ENCODE data around the gene PATL2.
"Not testable (repeated sequence)": the region's sequence is repeated elsewhere in the genome, so short reads cannot be mapped to it uniquely, and the experiment has no call there.

Gene PATL2

GRCh38 chr15:44662478-44663409, 48.4 kb downstream of the PATL2 start:
- DNase-seq (ENCODE audit: low spot score in 2 of 2), result peak; percentile 60 to 82
- Histone ChIP-seq H3K36me3 (replicated peaks) (peaks cover 13% of the 10 kb centered on the region), H3K27me3 (ENCODE audit: low read depth) (no peaks in the 10 kb centered on the region), H3K4me3 (peak overlapping the region; percentile 91), H3K4me1 (peaks cover 9% of the 10 kb centered on the region), H3K9me3 (no peaks in the 10 kb centered on the region)
- in situ Hi-C loops (cut with MboI; ENCODE audit: low sequenced_read_pairs), result no loop called here

DNA sequence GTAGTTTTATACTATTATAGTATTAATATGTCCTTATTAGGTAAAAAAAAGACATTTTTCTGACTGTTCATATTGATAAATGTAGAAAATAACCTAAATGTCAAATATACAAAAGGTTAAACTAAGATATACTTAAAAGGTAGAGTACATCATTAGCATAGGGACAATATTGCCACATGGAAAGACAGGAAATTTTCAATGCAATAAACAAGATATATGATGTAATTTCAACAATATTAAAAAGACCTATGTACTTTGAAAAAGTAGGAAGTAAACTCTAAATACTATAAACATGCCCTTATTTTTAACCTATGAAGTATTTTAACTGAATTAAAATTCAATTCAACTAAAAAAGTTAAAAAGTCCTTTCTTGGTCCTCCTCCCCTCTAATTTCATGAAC, 49.5 kb downstream of the PATL2 start:
- H3K36me3 ChIP-seq (replicated peaks), result peaks cover 15% of the 10 kb centered on the region
- no peaks in the 10 kb centered on the region for H3K9me3 ChIP-seq
- no peaks in the 10 kb centered on the region for H3K27me3 ChIP-seq (ENCODE audit: low read depth)
- in situ Hi-C loops (cut with MboI; ENCODE audit: low sequenced_read_pairs), result no loop called here
- no peak overlapping the region for H3K4me3 ChIP-seq
- peaks cover 9% of the 10 kb centered on the region for H3K4me1 ChIP-seq
- DNase-seq (ENCODE audit: low spot score in 2 of 2), result no peak

- H3K9me3 ChIP-seq, result no peaks in the 10 kb centered on the region
- in situ Hi-C loops (cut with MboI; ENCODE audit: low sequenced_read_pairs), result no loop called here
- H3K36me3 ChIP-seq (replicated peaks), result peaks cover 30% of the 10 kb centered on the region
- DNase-seq (ENCODE audit: low spot score in 2 of 2), result no peak
- no peak overlapping the region for H3K4me3 ChIP-seq
- H3K4me1 ChIP-seq, result peaks cover 8% of the 10 kb centered on the region
- H3K27me3 ChIP-seq (ENCODE audit: low read depth), result no peaks in the 10 kb centered on the region
Observed at GRCh38 chr15:44659056-44659455, 52.1 kb downstream of the PATL2 start.

DNA sequence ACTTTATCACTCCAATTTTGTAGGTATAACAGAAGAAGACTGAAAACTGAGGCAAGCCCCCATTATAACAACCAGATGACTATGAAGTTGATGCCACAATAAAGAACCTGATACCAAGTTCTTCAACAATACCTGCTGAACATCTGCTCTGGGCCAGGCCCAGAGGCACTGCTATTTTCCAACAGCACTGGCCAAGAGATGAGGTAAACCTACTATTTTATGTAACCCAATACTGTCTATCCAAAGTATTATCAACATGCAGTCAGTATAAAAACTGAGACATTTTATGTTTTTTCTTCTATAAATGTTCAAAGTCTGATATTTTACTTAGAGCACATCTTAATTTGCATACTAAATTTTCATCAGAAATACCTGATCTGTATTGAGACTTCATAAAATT, 53.7 kb downstream of the PATL2 start:
- Histone ChIP-seq H3K9me3 (no peaks in the 10 kb centered on the region), H3K36me3 (replicated peaks) (peaks cover 44% of the 10 kb centered on the region), H3K4me1 (peaks cover 5% of the 10 kb centered on the region; the same call in 1 of the 2 replicates), H3K27me3 (ENCODE audit: low read depth) (no peaks in the 10 kb centered on the region), H3K4me3 (no peak overlapping the region)
- DNase-seq (ENCODE audit: low spot score in 2 of 2), result no peak
- in situ Hi-C loops (cut with MboI; ENCODE audit: low sequenced_read_pairs), result no loop called here

- Histone ChIP-seq H3K27me3 (ENCODE audit: low read depth) (no peaks in the 10 kb centered on the region), H3K4me1 (peaks cover 1% of the 10 kb centered on the region; the same call in 1 of the 2 replicates), H3K4me3 (no peak overlapping the region), H3K9me3 (no peaks in the 10 kb centered on the region), H3K36me3 (replicated peaks) (peaks cover 48% of the 10 kb centered on the region)
- in situ Hi-C loops (cut with MboI; ENCODE audit: low sequenced_read_pairs), result no loop called here
- no peak for DNase-seq (ENCODE audit: low spot score in 2 of 2)
Observed at GRCh38 chr15:44656913-44657312, 54.2 kb downstream of the PATL2 start.

DNA sequence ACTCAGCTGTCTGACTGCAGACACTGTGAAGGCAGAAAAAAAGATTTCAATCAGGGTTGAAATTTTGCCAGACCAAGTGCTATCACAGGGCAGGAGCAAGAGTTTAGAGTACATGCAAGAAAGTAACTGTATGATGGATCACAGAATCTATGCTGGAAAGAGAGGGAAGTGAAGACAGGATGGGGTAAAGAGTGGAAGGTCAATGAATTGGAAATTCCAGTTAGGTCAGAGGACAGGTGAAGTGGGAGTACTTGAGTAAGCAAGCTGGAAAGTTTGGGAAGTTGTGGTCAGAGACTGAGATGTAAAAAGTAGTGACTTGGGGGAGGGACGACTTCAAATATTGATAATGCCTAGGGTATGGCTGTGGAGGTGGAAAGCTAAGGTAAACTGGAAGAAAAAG, 54.8 kb downstream of the PATL2 start:
- Histone ChIP-seq H3K9me3 (no peaks in the 10 kb centered on the region), H3K4me3 (no peak overlapping the region), H3K36me3 (replicated peaks) (peaks cover 54% of the 10 kb centered on the region), H3K4me1 (no peaks in the 10 kb centered on the region), H3K27me3 (ENCODE audit: low read depth) (no peaks in the 10 kb centered on the region)
- DNase-seq (ENCODE audit: low spot score in 2 of 2), result no peak
- in situ Hi-C loops (cut with MboI; ENCODE audit: low sequenced_read_pairs), result no loop called here

GRCh38 chr15:44654858-44655257, 56.3 kb downstream of the PATL2 start:
- Histone ChIP-seq H3K36me3 (replicated peaks) (peaks cover 54% of the 10 kb centered on the region), H3K4me3 (no peak overlapping the region), H3K9me3 (no peaks in the 10 kb centered on the region), H3K27me3 (ENCODE audit: low read depth) (no peaks in the 10 kb centered on the region), H3K4me1 (no peaks in the 10 kb centered on the region)
- in situ Hi-C loops (cut with MboI; ENCODE audit: low sequenced_read_pairs), result no loop called here
- DNase-seq (ENCODE audit: low spot score in 2 of 2), result no peak

GRCh38 chr15:44647637-44648036, 63.5 kb downstream of the PATL2 start:
- no peaks in the 10 kb centered on the region for H3K27me3 ChIP-seq (ENCODE audit: low read depth)
- DNase-seq (ENCODE audit: low spot score in 2 of 2), result no peak
- peaks cover 43% of the 10 kb centered on the region for H3K36me3 ChIP-seq (replicated peaks)
- no peak overlapping the region for H3K4me3 ChIP-seq
- in situ Hi-C loops (cut with MboI; ENCODE audit: low sequenced_read_pairs), result no loop called here
- no peaks in the 10 kb centered on the region for H3K4me1 ChIP-seq
- no peaks in the 10 kb centered on the region for H3K9me3 ChIP-seq

DNA sequence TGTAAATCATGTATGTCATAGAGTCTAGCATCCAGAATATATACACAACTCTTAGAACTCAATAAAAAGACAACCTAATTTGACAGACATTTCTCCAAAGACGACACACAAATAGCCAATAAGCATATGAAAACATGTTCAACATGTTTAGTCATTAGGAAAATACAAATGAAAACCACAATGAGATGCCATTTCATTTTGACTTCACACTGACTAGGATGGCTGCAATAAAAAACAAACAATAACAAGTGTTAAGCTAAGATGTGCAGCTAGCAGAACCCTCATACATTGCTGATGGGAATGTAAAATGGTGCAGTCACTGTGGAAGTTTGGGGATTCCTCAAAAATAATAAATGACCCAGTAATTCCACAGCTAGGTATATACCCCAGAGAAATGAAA, 64.1 kb downstream of the PATL2 start:
- Histone ChIP-seq H3K4me1 (no peaks in the 10 kb centered on the region), H3K4me3 (no peak overlapping the region), H3K27me3 (ENCODE audit: low read depth) (no peaks in the 10 kb centered on the region), H3K36me3 (replicated peaks) (peaks cover 41% of the 10 kb centered on the region), H3K9me3 (no peaks in the 10 kb centered on the region)
- no peak for DNase-seq (ENCODE audit: low spot score in 2 of 2)
- in situ Hi-C loops (cut with MboI; ENCODE audit: low sequenced_read_pairs), result no loop called here

DNA sequence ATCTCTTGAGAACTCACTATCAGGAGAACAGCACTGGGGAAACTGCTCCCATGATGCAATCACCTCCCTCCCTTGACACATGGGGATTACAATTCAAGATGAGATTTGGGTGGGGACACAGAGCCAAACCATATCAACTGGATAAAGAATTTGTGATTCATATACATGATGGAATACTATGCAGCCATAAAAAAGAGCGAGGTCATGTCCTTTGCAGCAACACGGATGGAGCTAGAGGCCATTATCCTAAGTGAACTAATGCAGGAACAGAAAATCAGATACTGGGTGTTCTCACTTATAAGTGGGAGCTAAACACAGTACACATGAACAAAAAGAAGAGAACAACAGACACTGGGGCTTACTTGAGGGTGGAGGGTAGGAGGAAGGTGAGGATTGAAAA, 64.7 kb downstream of the PATL2 start:
- no peaks in the 10 kb centered on the region for H3K27me3 ChIP-seq (ENCODE audit: low read depth)
- no peak for DNase-seq (ENCODE audit: low spot score in 2 of 2)
- in situ Hi-C loops (cut with MboI; ENCODE audit: low sequenced_read_pairs), result no loop called here
- H3K9me3 ChIP-seq, result no peaks in the 10 kb centered on the region
- H3K36me3 ChIP-seq (replicated peaks), result peaks cover 36% of the 10 kb centered on the region
- no peaks in the 10 kb centered on the region for H3K4me1 ChIP-seq
- H3K4me3 ChIP-seq, result no peak overlapping the region

- peaks cover 22% of the 10 kb centered on the region for H3K36me3 ChIP-seq (replicated peaks)
- no peak for DNase-seq (ENCODE audit: low spot score in 2 of 2)
- no peaks in the 10 kb centered on the region for H3K9me3 ChIP-seq
- in situ Hi-C loops (cut with MboI; ENCODE audit: low sequenced_read_pairs), result no loop called here
- H3K27me3 ChIP-seq (ENCODE audit: low read depth), result no peaks in the 10 kb centered on the region
- H3K4me3 ChIP-seq, result no peak overlapping the region
- H3K4me1 ChIP-seq, result no peaks in the 10 kb centered on the region
Observed at GRCh38 chr15:44641651-44642050, 69.5 kb downstream of the PATL2 start.

DNA sequence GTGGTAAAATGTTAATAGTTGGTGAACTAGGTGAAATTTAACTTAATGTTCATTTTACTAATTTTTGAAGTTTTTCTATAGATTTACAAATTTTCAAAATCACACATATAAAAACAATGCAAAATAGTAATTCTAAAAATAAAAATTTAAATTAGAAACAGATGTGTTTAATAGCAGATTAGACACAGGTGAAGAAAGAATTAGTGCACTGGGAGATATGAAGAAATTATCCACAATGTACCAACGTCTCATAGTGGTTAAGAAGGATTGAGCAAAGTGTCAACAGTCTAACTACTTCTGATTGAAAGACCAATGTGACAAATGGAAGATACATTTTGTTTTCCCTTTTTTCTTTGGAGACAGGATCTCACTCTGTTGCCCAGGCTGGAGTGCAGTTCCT, 74.1 kb downstream of the PATL2 start:
- in situ Hi-C loops (cut with MboI; ENCODE audit: low sequenced_read_pairs), result no loop called here
- Histone ChIP-seq H3K9me3 (no peaks in the 10 kb centered on the region), H3K36me3 (replicated peaks) (peaks cover 22% of the 10 kb centered on the region), H3K4me3 (no peak overlapping the region), H3K4me1 (no peaks in the 10 kb centered on the region), H3K27me3 (ENCODE audit: low read depth) (no peaks in the 10 kb centered on the region)
- no peak for DNase-seq (ENCODE audit: low spot score in 2 of 2)

GRCh38 chr15:44633603-44634002, 77.5 kb downstream of the PATL2 start:
- in situ Hi-C loops (cut with MboI; ENCODE audit: low sequenced_read_pairs), result no loop called here
- peaks cover 34% of the 10 kb centered on the region for H3K36me3 ChIP-seq (replicated peaks)

GRCh38 chr15:44625286-44625685, 85.8 kb downstream of the PATL2 start:
- H3K9me3 ChIP-seq; H3K4me1 ChIP-seq; in situ Hi-C loops (cut with MboI; ENCODE audit: low sequenced_read_pairs); H3K27me3 ChIP-seq (ENCODE audit: low read depth); H3K4me3 ChIP-seq; DNase-seq (ENCODE audit: low spot score in 2 of 2): not testable (repeated sequence)
- peaks cover 45% of the 10 kb centered on the region for H3K36me3 ChIP-seq (replicated peaks)

More at GRCh38 chr15:44633603-44634002, 77.5 kb downstream of the PATL2 start:
- H3K4me3 ChIP-seq, result no peak overlapping the region
- no peaks in the 10 kb centered on the region for H3K9me3 ChIP-seq
- no peaks in the 10 kb centered on the region for H3K4me1 ChIP-seq
- no peak for DNase-seq (ENCODE audit: low spot score in 2 of 2)
- no peaks in the 10 kb centered on the region for H3K27me3 ChIP-seq (ENCODE audit: low read depth)
